Breast epithelium (tissue), 3 donors: ENCODE results near the gene STIM2.

Experiments
- POLR2AphosphoS5 ChIP-seq, 3 donors: sonication (generic); formaldehyde crosslinking; IDR thresholded peaks; one replicate each; pipeline ENCODE4 v1.6.1; 2017; ENCODE audit warnings: antibody characterized with exemption in 3 of 3
- TF ChIP-seq, protein P1 (sequence below), 3 donors: fragments of 450-650 bp; IDR thresholded peaks; one replicate each; pipeline ENCODE4 v1.5.1; 2016 to 2017; ENCODE audit warnings: antibody characterized with exemption in 3 of 3, mild to moderate bottlenecking in 3 of 3, moderate library complexity in 3 of 3

DNA sequence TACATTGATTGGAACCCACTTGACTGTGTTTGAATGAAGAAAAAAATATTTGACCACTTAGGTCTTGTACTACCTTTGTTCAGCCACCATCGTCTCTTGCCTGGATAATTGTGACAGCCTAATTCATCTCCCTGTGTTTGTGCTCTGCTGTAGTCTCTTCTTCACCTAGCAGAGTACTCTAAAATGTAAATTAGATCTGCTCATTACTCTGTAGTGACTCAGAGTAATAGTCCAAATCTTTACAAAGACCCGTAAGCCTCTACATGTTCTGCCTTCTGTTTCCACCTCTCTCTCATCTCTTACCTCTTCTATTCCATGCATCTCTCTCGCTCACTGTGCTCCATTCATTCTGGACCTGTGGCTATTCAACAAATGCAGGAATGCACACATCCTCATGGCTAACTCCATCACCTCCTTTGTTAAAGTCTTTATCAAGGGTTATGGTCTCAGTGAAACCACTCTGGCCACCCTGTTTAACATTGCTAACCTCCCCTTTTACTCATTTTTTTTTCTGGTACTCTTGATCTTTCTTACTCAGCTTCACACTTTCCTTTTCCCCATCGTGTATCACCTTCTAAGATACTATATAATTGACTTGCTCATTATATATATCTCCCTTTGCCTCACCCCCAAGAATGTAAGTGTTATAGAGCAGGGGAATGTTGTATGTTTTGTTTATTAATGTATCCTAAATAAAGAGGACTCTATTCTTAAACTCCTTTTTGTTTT, 98.4 kb downstream of the STIM2 start:
- TF ChIP-seq, protein P1, sequence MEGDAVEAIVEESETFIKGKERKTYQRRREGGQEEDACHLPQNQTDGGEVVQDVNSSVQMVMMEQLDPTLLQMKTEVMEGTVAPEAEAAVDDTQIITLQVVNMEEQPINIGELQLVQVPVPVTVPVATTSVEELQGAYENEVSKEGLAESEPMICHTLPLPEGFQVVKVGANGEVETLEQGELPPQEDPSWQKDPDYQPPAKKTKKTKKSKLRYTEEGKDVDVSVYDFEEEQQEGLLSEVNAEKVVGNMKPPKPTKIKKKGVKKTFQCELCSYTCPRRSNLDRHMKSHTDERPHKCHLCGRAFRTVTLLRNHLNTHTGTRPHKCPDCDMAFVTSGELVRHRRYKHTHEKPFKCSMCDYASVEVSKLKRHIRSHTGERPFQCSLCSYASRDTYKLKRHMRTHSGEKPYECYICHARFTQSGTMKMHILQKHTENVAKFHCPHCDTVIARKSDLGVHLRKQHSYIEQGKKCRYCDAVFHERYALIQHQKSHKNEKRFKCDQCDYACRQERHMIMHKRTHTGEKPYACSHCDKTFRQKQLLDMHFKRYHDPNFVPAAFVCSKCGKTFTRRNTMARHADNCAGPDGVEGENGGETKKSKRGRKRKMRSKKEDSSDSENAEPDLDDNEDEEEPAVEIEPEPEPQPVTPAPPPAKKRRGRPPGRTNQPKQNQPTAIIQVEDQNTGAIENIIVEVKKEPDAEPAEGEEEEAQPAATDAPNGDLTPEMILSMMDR (IDR thresholded peaks at IDR 0.05), result no peak
- TF ChIP-seq POLR2AphosphoS5 (IDR thresholded peaks at IDR 0.05), result no peak
